Liver (tissue), 9 donors: ENCODE data around the gene ASB8. TPM values are rescaled to one million over a fixed set of nuclear protein-coding genes. Genes with fewer than 3 reads are reported as not detected.

Experiments used
- DNase-seq: peaks from one replicate; pipeline ENCODE4 v3.0.0-alpha.2; 2017; ENCODE audit warnings: low spot score
- H3K27ac ChIP-seq, 2 donors: one replicate each; pipeline ENCODE4 v1.7.0; 2013; ENCODE audit warnings: inconsistent platforms in 2 of 2, low read length in 2 of 2, control low read depth in 1 of 2, low read depth in 1 of 2, mild to moderate bottlenecking in 1 of 2
- H3K27me3 ChIP-seq, 4 donors: one replicate each; pipeline versions ENCODE4 v1.6.1 to v1.7.0; 2013; ENCODE audit warnings: low read length in 3 of 4, inconsistent platforms in 1 of 4, mild to moderate bottlenecking in 1 of 4, moderate library complexity in 1 of 4; ENCODE audit not compliant: control insufficient read depth in 4 of 4, insufficient read depth in 4 of 4
- H3K36me3 ChIP-seq, 4 donors: one replicate each; pipeline versions ENCODE4 v1.6.1 to v1.7.0; 2013; ENCODE audit warnings: low read length in 3 of 4, mild to moderate bottlenecking in 3 of 4, low read depth in 1 of 4, moderate library complexity in 1 of 4; ENCODE audit not compliant: control insufficient read depth in 4 of 4, insufficient read depth in 3 of 4
- H3K4me1 ChIP-seq, 4 donors: one replicate each; pipeline versions ENCODE4 v1.6.1 to v1.7.0; 2013; ENCODE audit warnings: low read length in 3 of 4, mild to moderate bottlenecking in 3 of 4, moderate library complexity in 1 of 4; ENCODE audit not compliant: control insufficient read depth in 4 of 4, insufficient read depth in 4 of 4
- H3K4me3 ChIP-seq, 3 donors: one replicate each; pipeline versions ENCODE4 v1.6.1 to v1.7.0; 2013; ENCODE audit warnings: low read length in 3 of 3, control low read depth in 1 of 3, low read depth in 1 of 3, mild to moderate bottlenecking in 1 of 3
- H3K9ac ChIP-seq, 2 donors: one replicate each; pipeline ENCODE4 v1.7.0; 2013; ENCODE audit warnings: low read length in 2 of 2, mild to moderate bottlenecking in 2 of 2, moderate library complexity in 2 of 2, control low read depth in 1 of 2, low read depth in 1 of 2
- H3K9me3 ChIP-seq, 4 donors: one replicate each; pipeline versions ENCODE4 v1.6.1 to v1.7.0; 2013; ENCODE audit warnings: low read length in 3 of 4; ENCODE audit not compliant: control insufficient read depth in 4 of 4
- ATF3 ChIP-seq: IDR thresholded peaks from 2 replicates; pipeline ENCODE4 v1.6.1; 2016; ENCODE audit warnings: antibody characterized with exemption
- CTCF ChIP-seq: fragments of 150-350 bp; IDR thresholded peaks from 2 replicates; pipeline ENCODE4 v1.5.1; 2017; ENCODE audit warnings: improper control_type of control experiment, low read depth, low read length; ENCODE audit not compliant: missing input control
- EGR1 ChIP-seq, 2 donors: IDR thresholded peaks; 2 replicates each; pipeline ENCODE4 v1.6.1; 2016 to 2018; ENCODE audit warnings: antibody characterized with exemption in 2 of 2, low read depth in 2 of 2
- FOXA1 ChIP-seq: IDR thresholded peaks from 2 replicates; pipeline ENCODE4 v1.6.1; 2016; ENCODE audit warnings: antibody characterized with exemption
- FOXA2 ChIP-seq: IDR thresholded peaks from 2 replicates; pipeline ENCODE4 v1.6.1; 2016; ENCODE audit warnings: antibody characterized with exemption
- GABPA ChIP-seq, 2 donors: IDR thresholded peaks in 1 of 2; conservative IDR thresholded peaks in 1 of 2; 2 replicates each; pipeline ENCODE4 v1.6.1; 2016; ENCODE audit warnings: antibody characterized with exemption in 2 of 2, mild to moderate bottlenecking in 1 of 2, moderate library complexity in 1 of 2
- HNF4A ChIP-seq, 2 donors: conservative IDR thresholded peaks; 2 replicates each; pipeline ENCODE4 v1.6.1; 2016; ENCODE audit warnings: antibody characterized with exemption in 2 of 2, mild to moderate bottlenecking in 2 of 2
- HNF4G ChIP-seq: IDR thresholded peaks from 2 replicates; pipeline ENCODE4 v1.6.1; 2016; ENCODE audit warnings: antibody characterized with exemption
- JUND ChIP-seq, 2 donors: IDR thresholded peaks; 2 replicates each; pipeline ENCODE4 v1.6.1; 2016; ENCODE audit warnings: antibody characterized with exemption in 2 of 2
- MAX ChIP-seq: IDR thresholded peaks from 2 replicates; pipeline ENCODE4 v1.6.1; 2016; ENCODE audit warnings: antibody characterized with exemption
- NR2F2 ChIP-seq: IDR thresholded peaks from 2 replicates; pipeline ENCODE4 v1.6.1; 2016; ENCODE audit warnings: antibody characterized with exemption
- RAD21 ChIP-seq, 2 donors: IDR thresholded peaks; 2 replicates each; pipeline ENCODE4 v1.6.1; 2016; ENCODE audit warnings: antibody characterized with exemption in 2 of 2, mild to moderate bottlenecking in 2 of 2
- REST ChIP-seq: IDR thresholded peaks from 2 replicates; pipeline ENCODE4 v1.6.1; 2016; ENCODE audit warnings: antibody characterized with exemption, mild to moderate bottlenecking
- RXRA ChIP-seq, 2 donors: IDR thresholded peaks; 2 replicates each; pipeline ENCODE4 v1.6.1; 2017 to 2018; ENCODE audit warnings: antibody characterized with exemption in 2 of 2, mild to moderate bottlenecking in 1 of 2
- SP1 ChIP-seq: IDR thresholded peaks from 2 replicates; pipeline ENCODE4 v1.6.1; 2018; ENCODE audit warnings: antibody characterized with exemption, mild to moderate bottlenecking
- TAF1 ChIP-seq: conservative IDR thresholded peaks from 2 replicates; pipeline ENCODE4 v1.6.1; 2016; ENCODE audit warnings: antibody characterized with exemption, mild to moderate bottlenecking
- YY1 ChIP-seq: IDR thresholded peaks from 2 replicates; pipeline ENCODE4 v1.6.1; 2016; ENCODE audit warnings: antibody characterized with exemption, mild to moderate bottlenecking
- ZBTB33 ChIP-seq: IDR thresholded peaks from 2 replicates; pipeline ENCODE4 v1.6.1; 2016; ENCODE audit warnings: antibody characterized with exemption
- WGBS: extraction: QIAGEN DNeasy Blood & Tissue Kit; methylation state at CpG from one replicate; pipeline ENCODE4 v1.1.7; 2013; 5-methylcytosine and 5-hydroxymethylcytosine counted together
- polyA plus RNA-seq, 2 donors: library from polyadenylated mRNA; stranded (reverse) in 1 of 2; unstranded in 1 of 2; fragments of 200-250 nt in 1 of 2; fragments of >200 nt in 1 of 2; fragmentation: Nextera tagmentation in 1 of 2; extraction: Ambion mirVana in 1 of 2; gene quantifications; one replicate each; pipeline versions ENCODE4 v1.2.1 to v1.2.3, GENCODE V29; 2013 to 2015
- total RNA-seq, 2 donors: library from RNA; depleted of rRNA; stranded (reverse); fragments of >200 nt; gene quantifications; one replicate each; pipeline ENCODE4 v1.2.3, GENCODE V29; 2014
- donor health status: healthy.
- donor health status: healthy.
- donor health status: healthy.
- donor health status: healthy.
- donor health status: healthy.

Gene ASB8
- total and polyA plus RNA-seq, 4 donors: 17.0 to 23.5 (median 18.2) TPM

GRCh38 chr12:48165089-48165981 lies 8.0 kb upstream of the ASB8 start (continued):
- TF ChIP-seq CTCF (peak; percentile 93), RAD21 (IDR thresholded peaks at IDR 0.05) (peak; percentile 94 to 96), REST (no peak), NR2F2 (no peak), HNF4A (conservative IDR thresholded peaks at IDR 0.05) (peak; percentile 14 to 21)

- H3K36me3 ChIP-seq: no peaks in the 10 kb centered on the region
- no peak overlapping the region for H3K9ac ChIP-seq
- no peaks in the 10 kb centered on the region for H3K9me3 ChIP-seq
- no peak for DNase-seq
- no peak overlapping the region for H3K27ac ChIP-seq
- peaks cover 0 to 3% (median 0%) of the 10 kb centered on the region in 4 donors for H3K4me1 ChIP-seq
- H3K27me3 ChIP-seq: no peaks in the 10 kb centered on the region
- 87% methylated on average over 2 of the region's 2 CpGs for WGBS
- TF ChIP-seq HNF4A (conservative IDR thresholded peaks at IDR 0.05) (no peak), ATF3 (no peak), TAF1 (no peak), HNF4G (no peak), EGR1 (IDR thresholded peaks at IDR 0.05; ENCODE audit: low read depth in 2 of 2) (no peak), CTCF (no peak), NR2F2 (no peak), SP1 (no peak), YY1 (no peak), FOXA1 (no peak), REST (no peak), MAX (no peak), ZBTB33 (no peak), FOXA2 (no peak), RAD21 (IDR thresholded peaks at IDR 0.05) (no peak), GABPA (IDR thresholded peaks at IDR 0.05 in 1 of 2, conservative IDR thresholded peaks at IDR 0.05 in 1 of 2) (no peak), JUND (IDR thresholded peaks at IDR 0.05) (no peak), RXRA (IDR thresholded peaks at IDR 0.05) (no peak)
- H3K4me3 ChIP-seq: no peak overlapping the region
Observed at GRCh38 chr12:48164451-48164850, 7.1 kb upstream of the ASB8 start.
